SKM-1 treated with dmso at 0.1 percent for 144 hours (cell line): ENCODE results near the gene DPP10.

Experiments
- DNase-seq: peaks from one replicate; lab custom pipeline; 2025; ENCODE audit not compliant: unreplicated experiment; lab: John Stamatoyannopoulos, UW

DPP10 gene

GRCh38 chr2:114789989-114790388, 347.5 kb downstream of the DPP10 start:
- DNase-seq: no peak

- DNase-seq: no peak
Measured at GRCh38 chr2:114797540-114797939, 355.1 kb downstream of the DPP10 start.

DNA sequence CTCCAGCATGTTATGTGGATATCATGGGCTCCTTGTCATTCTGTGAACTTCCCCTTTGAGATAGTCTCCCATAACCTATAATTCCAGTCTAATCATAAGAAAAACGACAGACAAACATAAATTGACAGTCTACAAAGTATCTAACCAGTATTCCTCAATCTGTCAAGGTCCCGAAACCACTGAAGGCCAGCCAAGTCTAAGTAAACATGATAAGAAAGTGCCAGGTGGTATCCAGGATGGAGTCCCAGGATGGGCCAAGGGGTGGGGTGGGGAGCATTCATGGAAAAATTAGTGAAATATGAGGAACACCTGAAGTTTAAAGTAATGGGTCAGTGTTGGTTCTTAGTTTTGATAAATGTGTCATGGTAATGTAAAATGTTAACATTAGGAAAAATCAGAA, 355.5 kb downstream of the DPP10 start:
- DNase-seq: no peak

GRCh38 chr2:114800371-114800770, 357.9 kb downstream of the DPP10 start:
- no peak for DNase-seq

DNA sequence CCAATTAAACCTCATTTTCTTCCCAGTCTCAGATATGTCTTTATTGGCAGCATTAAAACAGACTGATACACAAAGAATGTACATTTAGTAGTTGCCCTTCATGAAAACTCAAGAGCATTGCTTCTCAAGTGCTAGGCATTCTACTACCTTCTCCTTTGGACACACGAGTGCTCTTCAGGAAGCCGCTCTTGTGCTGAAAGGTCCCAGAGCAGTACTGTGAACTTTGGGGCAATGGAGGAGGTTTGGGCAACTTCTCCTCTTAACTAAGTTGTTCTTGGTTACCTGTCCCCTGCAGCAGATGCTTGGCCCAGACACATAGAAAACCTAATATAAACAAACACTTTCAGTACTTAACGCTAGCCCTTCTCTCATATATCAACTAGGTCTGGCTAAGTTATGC, 362.8 kb downstream of the DPP10 start:
- DNase-seq: no peak

- no peak for DNase-seq
Measured at GRCh38 chr2:114810092-114810491, 367.7 kb downstream of the DPP10 start.

DNA sequence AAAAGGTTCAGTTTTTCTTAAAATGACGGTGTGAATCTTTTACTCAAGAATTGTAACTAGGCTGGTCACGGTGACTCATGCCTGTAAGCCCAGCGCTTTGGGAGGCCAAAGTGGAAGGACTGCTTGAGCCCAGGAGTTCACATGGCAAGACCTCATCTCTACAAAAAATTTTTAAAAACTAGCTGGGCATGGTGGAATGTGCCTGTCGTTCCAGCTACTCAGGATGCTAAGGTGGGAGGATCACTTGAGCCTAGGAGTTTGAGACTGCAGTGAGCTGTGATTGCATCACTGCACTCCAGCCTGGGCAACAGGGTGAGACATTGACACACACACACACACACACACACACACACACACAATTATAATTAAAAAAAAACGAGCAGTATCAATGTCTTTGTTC, 369.8 kb downstream of the DPP10 start:
- DNase-seq: no peak

DNA sequence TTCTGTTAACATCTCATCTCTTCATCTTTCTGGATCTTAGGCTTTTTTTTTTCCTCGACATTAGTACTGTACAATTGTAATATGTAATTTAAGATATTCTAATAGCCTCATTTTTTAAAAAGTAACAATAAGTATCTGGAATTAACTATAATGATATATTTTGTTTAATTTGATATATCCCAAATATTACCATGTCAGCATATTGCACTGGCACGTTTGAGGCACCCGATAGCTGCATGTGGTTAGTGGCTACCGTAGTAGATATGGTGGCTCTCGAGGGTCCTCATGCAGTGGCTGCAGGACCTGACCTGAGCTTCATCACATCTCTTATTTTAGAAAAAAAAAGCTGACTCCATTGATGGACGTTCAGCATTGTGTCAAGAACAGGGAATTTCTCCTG, 371.9 kb downstream of the DPP10 start:
- no peak for DNase-seq

GRCh38 chr2:114821055-114821454, 378.6 kb downstream of the DPP10 start:
- DNase-seq: no peak

GRCh38 chr2:114843963-114844362, 401.5 kb downstream of the DPP10 start:
- no peak for DNase-seq

DNA sequence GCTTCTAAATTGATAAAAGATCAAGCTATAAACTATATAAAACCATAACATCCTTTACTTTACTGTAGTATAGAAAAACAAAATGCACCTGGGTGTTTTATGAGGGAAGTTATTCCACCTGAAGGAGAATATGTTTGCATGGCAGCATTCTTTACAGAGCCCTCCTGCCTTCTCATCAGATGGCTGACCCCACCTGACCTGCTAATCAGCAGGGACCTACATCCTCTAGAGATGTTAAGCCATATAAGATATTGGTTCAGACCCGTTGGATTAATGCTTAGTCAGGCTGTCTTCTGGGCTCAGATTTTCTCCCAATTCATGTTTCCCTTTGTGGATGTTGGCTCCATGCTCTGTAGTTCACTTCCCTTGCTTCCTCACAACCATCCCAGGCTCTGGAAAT, 414.8 kb downstream of the DPP10 start:
- DNase-seq: no peak

- DNase-seq: no peak
Measured at GRCh38 chr2:114859726-114860510, 417.5 kb downstream of the DPP10 start.

- DNase-seq: no peak
Measured at GRCh38 chr2:114862243-114862642, 419.8 kb downstream of the DPP10 start.

- no peak for DNase-seq
Measured at GRCh38 chr2:114864901-114865300, 422.5 kb downstream of the DPP10 start.

DNA sequence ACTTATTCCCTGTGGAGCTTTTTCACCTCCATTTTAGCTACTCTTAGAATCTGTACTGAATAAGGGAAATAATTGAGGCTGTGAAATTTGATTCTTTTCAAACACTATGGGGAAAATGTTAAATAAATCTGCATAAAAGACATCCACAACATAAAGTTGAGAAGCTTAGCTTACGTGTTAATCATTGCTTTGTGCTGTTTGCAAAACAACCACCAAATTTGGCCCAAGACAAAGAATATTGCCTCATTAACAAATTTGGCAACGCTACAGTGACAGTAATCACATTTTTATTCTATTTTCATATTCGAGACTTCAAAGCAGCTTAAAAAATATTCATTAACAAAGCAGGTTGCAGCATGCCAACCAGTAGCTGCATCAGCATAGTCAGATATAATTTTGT, 437.6 kb downstream of the DPP10 start:
- DNase-seq: no peak

- no peak for DNase-seq
Measured at GRCh38 chr2:114919985-114920384, 477.5 kb downstream of the DPP10 start.

DNA sequence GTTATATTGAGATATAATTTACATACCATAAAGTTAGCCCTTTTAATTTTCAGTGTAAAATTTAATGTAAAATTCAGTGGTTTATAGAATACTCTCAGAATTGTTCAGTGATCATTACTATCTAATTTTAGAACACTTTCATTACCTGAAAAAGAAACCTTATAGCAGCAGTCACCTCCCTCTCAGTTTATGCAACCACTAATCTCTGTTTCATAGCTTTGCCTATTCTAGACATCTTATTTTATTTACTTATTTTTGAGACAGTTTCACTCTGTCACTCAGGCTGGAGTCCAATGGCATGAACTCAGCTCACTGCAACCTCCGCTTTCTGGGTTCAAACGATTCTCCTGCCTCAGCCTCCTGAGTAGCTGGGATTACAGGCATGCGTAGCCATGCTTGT, 479.6 kb downstream of the DPP10 start:
- DNase-seq: no peak

- DNase-seq: no peak
Measured at GRCh38 chr2:114925296-114926255, 483.1 kb downstream of the DPP10 start.

GRCh38 chr2:114926303-114926702, 483.9 kb downstream of the DPP10 start:
- no peak for DNase-seq

DNA sequence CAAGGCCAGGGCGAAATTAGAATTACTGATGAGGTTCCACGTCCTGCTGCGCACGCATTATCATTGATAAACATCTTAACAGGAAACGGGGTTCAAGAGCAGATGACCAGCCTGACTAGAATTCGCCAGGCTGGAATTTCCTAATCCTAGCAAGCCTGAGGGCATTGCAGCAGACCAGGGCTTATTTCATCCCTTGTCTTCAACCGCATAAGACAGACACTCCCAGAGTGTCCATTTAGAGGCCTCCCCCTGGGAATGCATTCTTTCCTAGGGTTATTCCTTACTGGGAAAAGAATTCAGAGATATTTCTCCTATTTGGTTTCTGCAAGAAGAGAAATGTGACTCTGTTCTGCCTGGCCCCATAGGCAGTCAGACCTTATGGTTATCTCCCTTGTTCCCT, 486.8 kb downstream of the DPP10 start:
- DNase-seq: no peak

DNA sequence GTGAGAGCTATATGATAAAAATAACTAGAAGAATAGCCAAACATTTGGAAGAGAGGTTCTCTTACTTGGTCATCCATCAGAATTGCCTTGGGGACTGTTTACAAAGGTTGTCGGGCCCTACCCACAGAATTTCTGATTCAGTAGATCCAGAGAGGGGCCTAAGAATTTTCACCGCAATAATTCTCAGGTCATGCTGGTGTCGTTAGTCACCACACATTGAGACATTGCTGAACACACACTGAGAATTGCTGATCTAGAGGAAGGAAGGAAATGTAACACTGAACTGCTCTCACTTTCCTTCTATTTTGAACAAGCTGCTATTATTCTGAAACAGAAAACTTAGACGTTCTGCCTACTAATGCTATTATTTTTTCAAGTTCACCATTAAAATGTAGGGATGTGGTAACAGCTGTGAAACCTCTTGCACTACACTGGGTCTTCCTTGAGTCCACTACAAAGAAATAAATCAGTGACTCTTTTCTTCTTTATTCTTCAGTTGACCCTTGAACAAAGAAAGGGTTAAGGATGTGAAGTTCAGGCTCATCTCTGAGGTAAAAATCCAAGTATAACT, 491.3 kb downstream of the DPP10 start:
- no peak for DNase-seq

GRCh38 chr2:114935031-114935430, 492.6 kb downstream of the DPP10 start:
- no peak for DNase-seq
